CD4-positive, alpha-beta memory T cell (primary cell): ENCODE measurements around the gene ACP6. TPM values are rescaled to one million over a fixed set of nuclear protein-coding genes. Genes with fewer than 3 reads are reported as not detected.

ENCODE experiments used
- CTCF ChIA-PET: fragments of 350-600 bp; sonication (Branson Sonifier 250); formaldehyde crosslinking; loops from one replicate; lab custom pipeline; 2021; ENCODE audit warnings: inconsistent platforms; ENCODE audit not compliant: partially characterized antibody; lab: Charles Lee
- POLR2A ChIA-PET: fragments of 350-600 bp; sonication (Branson Sonifier 250); formaldehyde crosslinking; loops from one replicate; lab custom pipeline; 2021; ENCODE audit not compliant: partially characterized antibody; lab: Charles Lee
- DNase-seq, 5 donors: peaks; one replicate each; pipeline versions ENCODE4 v3.0.0 to v3.0.0-alpha.2; 2020 to 2022; ENCODE audit warnings: mixed read lengths in 1 of 5
- H3K27ac ChIP-seq: one replicate; pipeline ENCODE4 v1.7.0; 2013; ENCODE audit warnings: low read depth, low read length
- H3K27me3 ChIP-seq: 2 replicates; pipeline ENCODE4 v1.7.0; 2013; ENCODE audit warnings: mild to moderate bottlenecking, low read length, moderate library complexity; ENCODE audit not compliant: insufficient read depth
- H3K36me3 ChIP-seq: 2 replicates; pipeline ENCODE4 v1.7.0; 2013; ENCODE audit warnings: mild to moderate bottlenecking, low read length, moderate library complexity; ENCODE audit not compliant: insufficient read depth
- H3K4me1 ChIP-seq: 2 replicates; pipeline ENCODE4 v1.7.0; 2013; ENCODE audit warnings: mild to moderate bottlenecking, low read length, moderate library complexity; ENCODE audit not compliant: insufficient read depth
- H3K4me3 ChIP-seq, 2 donors: one replicate each; pipeline ENCODE4 v1.7.0; 2013; ENCODE audit warnings: low read length in 2 of 2, mild to moderate bottlenecking in 1 of 2
- H3K9me3 ChIP-seq, 2 donors: one replicate each; pipeline ENCODE4 v1.7.0; 2013; ENCODE audit warnings: low read length in 2 of 2, control low read depth in 1 of 2; ENCODE audit not compliant: control insufficient read depth in 1 of 2
- H3K27ac Mint-ChIP-seq, 7 donors: one replicate each; pipeline ENCODE4 v1.8.0; 2020 to 2021; ENCODE audit warnings: mixed read lengths in 7 of 7, mild to moderate bottlenecking in 6 of 7, inconsistent platforms in 3 of 7, moderate library complexity in 3 of 7
- H3K27me3 Mint-ChIP-seq, 2 donors: one replicate each; pipeline ENCODE4 v1.8.0; 2020 to 2021; ENCODE audit warnings: mixed read lengths in 2 of 2
- H3K36me3 Mint-ChIP-seq, 2 donors: one replicate each; pipeline ENCODE4 v1.8.0; 2020 to 2021; ENCODE audit warnings: mixed read lengths in 2 of 2, inconsistent platforms in 1 of 2, mild to moderate bottlenecking in 1 of 2
- H3K4me1 Mint-ChIP-seq, 4 donors: one replicate each; pipeline ENCODE4 v1.8.0; 2020 to 2021; ENCODE audit warnings: mixed read lengths in 4 of 4, mild to moderate bottlenecking in 1 of 4
- H3K4me3 Mint-ChIP-seq, 8 donors: one replicate each; pipeline ENCODE4 v1.8.0; 2020 to 2021; ENCODE audit warnings: mixed read lengths in 8 of 8, mild to moderate bottlenecking in 7 of 8, moderate library complexity in 6 of 8, inconsistent platforms in 3 of 8
- H3K9me3 Mint-ChIP-seq, 8 donors: one replicate each; pipeline ENCODE4 v1.8.0; 2020 to 2021; ENCODE audit warnings: mixed read lengths in 8 of 8, mild to moderate bottlenecking in 5 of 8, inconsistent platforms in 3 of 8, moderate library complexity in 1 of 8
- intact Hi-C: fragments of 100-400 bp; cut with micrococcal nuclease; formaldehyde crosslinking; loops from one replicate; pipeline ENCODE4 v1.15.1; 2023
- polyA plus RNA-seq, 2 donors: library from polyadenylated mRNA; unstranded; fragments of 300-500 nt; fragmentation: Illumina TruSeq; gene quantifications; one replicate each; pipeline ENCODE4 v1.2.3, GENCODE V29; 2021
- total RNA-seq, 2 experiments: library from RNA; stranded (reverse); gene quantifications; one replicate each; pipeline ENCODE4 v1.2.3, GENCODE V29; 2021

Gene ACP6
- total and polyA plus RNA-seq, 4 experiments from 2014 or later: 15.4 to 22.7 (median 20.2) TPM

GRCh38 chr1:147630447-147630846 lies 39.9 kb downstream of the ACP6 start:
- POLR2A ChIA-PET: no interaction called here
- no peak for DNase-seq
- Histone ChIP-seq H3K27me3 (no peaks in the 10 kb centered on the region), H3K27ac (no peak overlapping the region), H3K9me3 (no peaks in the 10 kb centered on the region), H3K4me3 (no peak overlapping the region), H3K36me3 (no peaks in the 10 kb centered on the region), H3K4me1 (peaks cover 31% of the 10 kb centered on the region)
- Mint-ChIP-seq H3K4me3 (peak overlapping the region in 1 of 8 donors; percentile 20), H3K36me3 (peaks cover 2 to 16% of the 10 kb centered on the region in 2 donors), H3K4me1 (peaks cover 28 to 43% (median 42%) of the 10 kb centered on the region in 4 donors), H3K27ac (peak overlapping the region in 5 of 7 donors; percentile 32 to 72 (median 63)), H3K27me3 (no peaks in the 10 kb centered on the region), H3K9me3 (no peaks in the 10 kb centered on the region)
- intact Hi-C loops: no loop called here
- CTCF ChIA-PET: interaction anchor here (0.7 to 4.5 kb wide), 8 partner anchors 12 to 262 kb away, joined by 3 to 55 read pairs (median 3); no protein-coding TSS in a partner anchor

GRCh38 chr1:147630022-147630421 lies 40.3 kb downstream of the ACP6 start:
- no peaks in the 10 kb centered on the region for H3K9me3 ChIP-seq
- no peak overlapping the region for H3K4me3 ChIP-seq
- Mint-ChIP-seq H3K27ac (peak overlapping the region in 6 of 7 donors; percentile 32 to 72 (median 50)), H3K4me1 (peaks cover 31 to 43% (median 40%) of the 10 kb centered on the region in 4 donors), H3K36me3 (peaks cover 2 to 20% of the 10 kb centered on the region in 2 donors), H3K27me3 (no peaks in the 10 kb centered on the region), H3K9me3 (no peaks in the 10 kb centered on the region), H3K4me3 (peak overlapping the region in 1 of 8 donors; percentile 26)
- H3K36me3 ChIP-seq: no peaks in the 10 kb centered on the region
- intact Hi-C loops: no loop called here
- ChIA-PET CTCF (interaction anchor here (0.7 to 4.5 kb wide), 8 partner anchors 13 to 263 kb away, joined by 3 to 55 read pairs (median 3); no protein-coding TSS in a partner anchor), POLR2A (no interaction called here)
- H3K4me1 ChIP-seq: peaks cover 31% of the 10 kb centered on the region
- H3K27me3 ChIP-seq: no peaks in the 10 kb centered on the region
- DNase-seq: no peak
- H3K27ac ChIP-seq: no peak overlapping the region

GRCh38 chr1:147628441-147628840 lies 41.9 kb downstream of the ACP6 start:
- H3K4me3 Mint-ChIP-seq: peak overlapping the region in 5 of 8 donors; percentile 23 to 57 (median 33)
- Histone ChIP-seq H3K9me3 (no peaks in the 10 kb centered on the region), H3K4me1 (peaks cover 31% of the 10 kb centered on the region), H3K4me3 (no peak overlapping the region), H3K27ac (no peak overlapping the region), H3K27me3 (no peaks in the 10 kb centered on the region), H3K36me3 (no peaks in the 10 kb centered on the region)
- peak overlapping the region in 4 of 7 donors; percentile 56 to 63 (median 58) for H3K27ac Mint-ChIP-seq
- no peaks in the 10 kb centered on the region for H3K9me3 Mint-ChIP-seq
- H3K4me1 Mint-ChIP-seq: peaks cover 31 to 43% (median 38%) of the 10 kb centered on the region in 4 donors
- DNase-seq: no peak
- H3K36me3 Mint-ChIP-seq: peaks cover 5 to 16% of the 10 kb centered on the region in 2 donors
- CTCF ChIA-PET: interaction anchor here (0.7 to 3.8 kb wide), 8 partner anchors 8 to 136 kb away, joined by 3 to 58 read pairs (median 14); a partner anchor contains a TSS
- intact Hi-C loops: no loop called here
- POLR2A ChIA-PET: no interaction called here
- H3K27me3 Mint-ChIP-seq: no peaks in the 10 kb centered on the region

- intact Hi-C loops: loop anchor here (1.0 to 2.0 kb wide), 4 partner anchors 27 to 132 kb away; partner anchors contain the start of gene BCL9
- CTCF ChIA-PET: interaction anchor here (0.7 to 3.8 kb wide), 22 partner anchors 9 to 135 kb away, joined by 3 to 58 read pairs (median 6); partner anchors contain the start of gene BCL9
Observed at GRCh38 chr1:147627435-147628110, 42.8 kb downstream of the ACP6 start.

GRCh38 chr1:147626739-147627138 lies 43.6 kb downstream of the ACP6 start:
- H3K9me3 Mint-ChIP-seq: no peaks in the 10 kb centered on the region
- no peaks in the 10 kb centered on the region for H3K9me3 ChIP-seq
- no peak overlapping the region for H3K4me3 ChIP-seq
- H3K27ac Mint-ChIP-seq: peak overlapping the region in 1 of 7 donors; percentile 44
- intact Hi-C loops: loop anchor here (1.0 to 2.0 kb wide), 4 partner anchors 26 to 131 kb away; partner anchors contain the start of gene BCL9
- H3K27me3 ChIP-seq: no peaks in the 10 kb centered on the region
- no peak overlapping the region for H3K27ac ChIP-seq
- CTCF ChIA-PET: interaction anchor here (0.8 to 3.8 kb wide), 22 partner anchors 9 to 134 kb away, joined by 3 to 58 read pairs (median 6); partner anchors contain the start of gene BCL9
- no peaks in the 10 kb centered on the region for H3K27me3 Mint-ChIP-seq
- POLR2A ChIA-PET: interaction anchor here (1.2 to 1.3 kb wide), 2 partner anchors 28 to 85 kb away, joined by 3 read pairs; partner anchors contain the start of gene BCL9
- H3K36me3 Mint-ChIP-seq: peaks cover 11 to 13% of the 10 kb centered on the region in 2 donors
- H3K36me3 ChIP-seq: no peaks in the 10 kb centered on the region
- H3K4me1 ChIP-seq: peaks cover 31% of the 10 kb centered on the region
- H3K4me1 Mint-ChIP-seq: peaks cover 31 to 51% (median 36%) of the 10 kb centered on the region in 4 donors
- H3K4me3 Mint-ChIP-seq: no peak overlapping the region
- DNase-seq: no peak

More at GRCh38 chr1:147627435-147628110, 42.8 kb downstream of the ACP6 start:
- Histone ChIP-seq H3K4me1 (peaks cover 31% of the 10 kb centered on the region), H3K36me3 (no peaks in the 10 kb centered on the region), H3K27me3 (no peaks in the 10 kb centered on the region), H3K27ac (no peak overlapping the region), H3K4me3 (no peak overlapping the region), H3K9me3 (no peaks in the 10 kb centered on the region)
- POLR2A ChIA-PET: interaction anchor here (1.2 to 1.3 kb wide), 2 partner anchors 29 to 86 kb away, joined by 3 read pairs; partner anchors contain the start of gene BCL9
- peaks cover 31 to 46% (median 37%) of the 10 kb centered on the region in 4 donors for H3K4me1 Mint-ChIP-seq
- H3K27me3 Mint-ChIP-seq: no peaks in the 10 kb centered on the region
- no peaks in the 10 kb centered on the region for H3K9me3 Mint-ChIP-seq
- DNase-seq: peak in 4 of 5 donors; percentile 42 to 54 (median 46)
- peak overlapping the region in 4 of 7 donors; percentile 10 to 62 (median 35) for H3K27ac Mint-ChIP-seq
- peak overlapping the region in 2 of 8 donors; percentile 13 to 18 for H3K4me3 Mint-ChIP-seq
- peaks cover 7 to 15% of the 10 kb centered on the region in 2 donors for H3K36me3 Mint-ChIP-seq

- H3K4me3 ChIP-seq: no peak overlapping the region
- no peak overlapping the region for H3K4me3 Mint-ChIP-seq
- H3K27me3 Mint-ChIP-seq: no peaks in the 10 kb centered on the region
- no peaks in the 10 kb centered on the region for H3K36me3 ChIP-seq
- no peak overlapping the region for H3K27ac ChIP-seq
- no peaks in the 10 kb centered on the region for H3K9me3 Mint-ChIP-seq
- CTCF ChIA-PET: interaction anchor here (1.1 to 3.8 kb wide), 18 partner anchors 8 to 134 kb away, joined by 3 to 58 read pairs (median 8); partner anchors contain the start of gene BCL9
- POLR2A ChIA-PET: interaction anchor here (0.8 to 1.3 kb wide), 2 partner anchors 27 to 85 kb away, joined by 3 read pairs; partner anchors contain the start of gene BCL9
- peaks cover 31 to 54% (median 36%) of the 10 kb centered on the region in 4 donors for H3K4me1 Mint-ChIP-seq
- H3K4me1 ChIP-seq: peaks cover 31% of the 10 kb centered on the region
- H3K27me3 ChIP-seq: no peaks in the 10 kb centered on the region
- H3K27ac Mint-ChIP-seq: no peak overlapping the region
- peaks cover 11 to 16% of the 10 kb centered on the region in 2 donors for H3K36me3 Mint-ChIP-seq
- intact Hi-C loops: loop anchor here (2.0 kb wide), 1 partner anchor 25 kb away; no protein-coding TSS in a partner anchor
- no peak for DNase-seq
- no peaks in the 10 kb centered on the region for H3K9me3 ChIP-seq
Observed at GRCh38 chr1:147626291-147626690, 44.0 kb downstream of the ACP6 start.
